NCI-H1105 treated with DMSO at 0.1 percent for 48 hours (cell line): ENCODE measurements around the gene TRABD2B.

Experiments used
- DNase-seq: peaks from one replicate; lab custom pipeline; 2025; lab: John Stamatoyannopoulos, UW

Gene TRABD2B

GRCh38 chr1:47992720-47993415 lies 4.3 kb downstream of the TRABD2B start:
- DNase-seq: no peak

- DNase-seq: no peak
Measured at GRCh38 chr1:47991673-47992072, 5.5 kb downstream of the TRABD2B start.

- DNase-seq: no peak
Measured at GRCh38 chr1:47991187-47991586, 6.0 kb downstream of the TRABD2B start.

- no peak for DNase-seq
Measured at GRCh38 chr1:47990286-47990685, 6.9 kb downstream of the TRABD2B start.

GRCh38 chr1:47987601-47988000 lies 9.6 kb downstream of the TRABD2B start:
- no peak for DNase-seq

- DNase-seq: peak; percentile 56
Measured at GRCh38 chr1:47986761-47987200, 10.4 kb downstream of the TRABD2B start.

- no peak for DNase-seq
Measured at GRCh38 chr1:47985018-47985417, 12.2 kb downstream of the TRABD2B start.

- DNase-seq: no peak
Measured at GRCh38 chr1:47984175-47984789, 12.9 kb downstream of the TRABD2B start.

GRCh38 chr1:47983691-47984090 lies 13.5 kb downstream of the TRABD2B start:
- no peak for DNase-seq

GRCh38 chr1:47981667-47982350 lies 15.4 kb downstream of the TRABD2B start:
- no peak for DNase-seq

- no peak for DNase-seq
Measured at GRCh38 chr1:47980501-47980900, 16.7 kb downstream of the TRABD2B start.

GRCh38 chr1:47979724-47980123 lies 17.5 kb downstream of the TRABD2B start:
- no peak for DNase-seq

- no peak for DNase-seq
Measured at GRCh38 chr1:47978486-47978885, 18.7 kb downstream of the TRABD2B start.

GRCh38 chr1:47976728-47977127 lies 20.5 kb downstream of the TRABD2B start:
- no peak for DNase-seq

- DNase-seq: no peak
Measured at GRCh38 chr1:47976267-47976666, 20.9 kb downstream of the TRABD2B start.

GRCh38 chr1:47975302-47975921 lies 21.8 kb downstream of the TRABD2B start:
- DNase-seq: no peak

GRCh38 chr1:47972864-47973432 lies 24.2 kb downstream of the TRABD2B start:
- DNase-seq: no peak

GRCh38 chr1:47971385-47972160 lies 25.6 kb downstream of the TRABD2B start:
- no peak for DNase-seq

- DNase-seq: no peak
Measured at GRCh38 chr1:47970882-47971281, 26.3 kb downstream of the TRABD2B start.

- DNase-seq: no peak
Measured at GRCh38 chr1:47969478-47969877, 27.7 kb downstream of the TRABD2B start.

GRCh38 chr1:47968556-47968888 lies 28.7 kb downstream of the TRABD2B start:
- no peak for DNase-seq
